ENCODE measurements around the gene STAT5A.
"Not testable (repeated sequence)": the region's sequence is repeated elsewhere in the genome, so short reads cannot be mapped to it uniquely, and the experiment has no call there.

STAT5A gene

DNA sequence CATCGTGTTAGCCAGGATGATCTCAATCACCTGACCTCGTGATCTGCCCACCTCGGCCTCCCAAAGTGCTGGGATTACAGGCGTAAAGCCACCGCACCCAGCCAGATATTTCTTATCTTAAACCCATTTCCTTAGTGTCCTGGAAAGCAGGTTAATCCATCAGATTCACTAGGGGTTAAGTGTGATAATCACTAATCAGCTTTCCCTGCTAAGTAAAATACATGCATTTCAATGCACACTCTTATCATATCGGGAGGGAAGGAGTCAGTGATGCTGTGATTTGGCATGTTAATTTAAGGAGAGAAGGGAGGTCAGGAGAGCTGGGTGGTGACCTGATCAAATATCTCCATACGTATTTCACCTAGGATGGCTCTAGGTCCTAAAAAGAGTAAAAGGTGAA lies 70.8 kb downstream of the STAT5A start:
- in situ Hi-C loops (cut with MboI; ENCODE audit: low pct_unique_long_range_greater_than_20kb, low sequenced_read_pairs, unreplicated experiment): no loop called here
- DNase-seq (ENCODE audit: low spot score): no peak
- TF ChIP-seq CTCF (IDR thresholded peaks at IDR 0.05; ENCODE audit: extremely low read depth, insufficient read depth, missing control alignments): no peak

DNA sequence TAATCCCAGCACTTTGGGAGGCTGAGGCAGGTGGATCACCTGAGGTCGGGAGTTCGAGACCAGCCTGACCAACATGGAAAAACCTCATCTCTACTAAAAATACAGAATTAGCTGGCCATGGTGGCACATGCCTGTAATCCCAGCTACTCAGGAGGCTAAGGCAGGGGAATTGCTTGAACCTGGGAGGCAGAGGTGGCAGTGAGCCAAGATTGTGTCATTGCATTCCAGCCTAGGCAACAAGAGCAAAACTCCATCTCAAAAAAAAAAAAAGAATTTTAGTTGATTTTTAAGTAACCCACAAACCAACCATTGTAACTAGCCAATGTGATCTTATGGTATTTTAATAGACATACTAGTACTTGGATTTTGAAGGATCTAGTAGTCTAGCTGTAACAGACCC lies 72.1 kb downstream of the STAT5A start:
- in situ Hi-C loops (cut with MboI; ENCODE audit: low pct_unique_long_range_greater_than_20kb, low sequenced_read_pairs, unreplicated experiment): not testable (repeated sequence)

More for the DNA sequence above, 72.1 kb downstream of the STAT5A start:
- DNase-seq (ENCODE audit: low spot score): not testable (repeated sequence)
